GM12801 (cell line): ENCODE data around the gene ALOXE3.

Experiments
- CTCF ChIP-seq: IDR thresholded peaks from one replicate; pipeline ENCODE4 v1.5.1; 2011; ENCODE audit warnings: control low read depth; ENCODE audit not compliant: insufficient read length; ENCODE audit errors: extremely low read depth

ALOXE3 gene

GRCh38 chr17:8153031-8153451 is 34.7 kb upstream of the ALOXE3 start:
- TF ChIP-seq CTCF: no peak

- TF ChIP-seq CTCF: no peak
These were observed 33.9 kb upstream of the ALOXE3 start, which contains the start of gene PER1 for GRCh38 chr17:8152112-8152775. TSS of gene PER1 (minus strand) at chr17:8152404. CDS start at chr17:8150706, 1,698 bp downstream.

GRCh38 chr17:8151641-8152111 is 33.4 kb upstream of the ALOXE3 start:
- no peak for TF ChIP-seq CTCF

- no peak for TF ChIP-seq CTCF
These were observed 32.9 kb upstream of the ALOXE3 start for GRCh38 chr17:8151120-8151640.

- TF ChIP-seq CTCF: no peak
These were observed 32.1 kb upstream of the ALOXE3 start for GRCh38 chr17:8150194-8151119.

GRCh38 chr17:8149419-8150193 is 31.3 kb upstream of the ALOXE3 start:
- TF ChIP-seq CTCF: no peak
